OCI-LY3 (cell line): Measurements from ENCODE around the gene LRRFIP2.

Experiments used
- CTCF ChIP-seq: fragments of 200-600, 300-600 bp; sonication (generic); IDR thresholded peaks from 2 replicates; pipeline ENCODE4 v1.5.1; 2014; ENCODE audit warnings: antibody characterized with exemption, low read length, low read depth
- EZH2phosphoT487 ChIP-seq: fragments of 200-600 bp; shearing (Covaris generic); IDR thresholded peaks from 2 replicates; pipeline ENCODE4 v1.6.1; 2018; ENCODE audit warnings: antibody characterized with exemption, mixed run types, low read depth

DNA sequence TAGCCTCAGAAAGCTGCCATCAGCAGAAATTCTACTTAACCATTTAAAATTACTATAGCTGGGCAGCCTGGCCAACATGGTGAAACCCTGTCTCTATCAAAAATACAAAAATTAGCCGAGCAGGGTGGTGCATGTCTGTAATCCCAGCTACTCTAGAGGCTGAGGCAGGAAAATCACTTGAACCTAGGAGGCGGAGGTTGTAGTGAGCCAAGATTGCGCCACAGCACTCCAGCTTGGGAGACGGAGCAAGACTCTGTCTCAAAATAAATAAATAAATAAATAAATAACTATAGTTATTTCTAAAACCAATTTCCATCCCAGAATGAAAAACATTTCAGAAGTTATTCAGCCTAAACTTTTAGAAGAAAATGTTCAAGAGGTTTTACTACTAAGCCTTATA, 25.1 kb downstream of the LRRFIP2 start:
- TF ChIP-seq CTCF: no peak
- TF ChIP-seq EZH2phosphoT487: no peak
